K562 (cell line): ENCODE data around the gene MIDN. TPM values are rescaled to one million over a fixed set of nuclear protein-coding genes. Genes with fewer than 3 reads are reported as not detected.

Experiments
- DDX20 ChIP-seq: fragments of 450-650 bp; IDR thresholded peaks from 2 replicates; pipeline ENCODE4 v1.6.1; 2016; ENCODE audit warnings: missing genetic modification characterization, low read depth, mild to moderate bottlenecking, missing compliant biosample characterization, moderate library complexity
- ESRRB ChIP-seq: fragments of 250-450 bp; sonication (Bioruptor Pico); IDR thresholded peaks from 2 replicates; pipeline ENCODE4 v1.5.0; 2020; ENCODE audit warnings: mild to moderate bottlenecking, moderate library complexity, borderline replicate concordance
- HLTF ChIP-seq: fragments of 450-650 bp; IDR thresholded peaks from 2 replicates; pipeline ENCODE4 v1.6.1; 2016
- HMG20B ChIP-seq: fragments of 250-450 bp; sonication (Bioruptor Pico); IDR thresholded peaks from 2 replicates; pipeline ENCODE4 v1.5.0; 2021; ENCODE audit warnings: mild to moderate bottlenecking
- MAZ ChIP-seq, 2 experiments: fragments of 450-650 bp in 1 of 2; sonication (generic) in 1 of 2; formaldehyde crosslinking; IDR thresholded peaks in 1 of 2; conservative IDR thresholded peaks in 1 of 2; 2 replicates each; pipeline versions ENCODE4 v1.4.0 to v1.5.0; 2020; ENCODE audit warnings: mild to moderate bottlenecking in 1 of 2, missing genetic modification reagents in 1 of 2
- MEF2D ChIP-seq: conservative IDR thresholded peaks from 2 replicates; pipeline ENCODE4 v1.6.1; 2016; ENCODE audit warnings: low read depth, missing genetic modification characterization, missing compliant biosample characterization
- POLR2B ChIP-seq: fragments of 450-650 bp; IDR thresholded peaks from 2 replicates; pipeline ENCODE4 v1.6.1; 2018; ENCODE audit warnings: low read depth; ENCODE audit not compliant: partially characterized antibody
- POLR2H ChIP-seq: IDR thresholded peaks from 2 replicates; pipeline ENCODE4 v1.6.1; 2016; ENCODE audit warnings: missing genetic modification characterization, low read depth, mild to moderate bottlenecking, control low read depth, missing compliant biosample characterization, moderate library complexity
- RBM14 ChIP-seq: fragments of 200-400 bp; formaldehyde crosslinking; IDR thresholded peaks from 2 replicates; pipeline ENCODE4 v1.6.1; 2018; ENCODE audit warnings: low read depth, mild to moderate bottlenecking, low read length, moderate library complexity, borderline replicate concordance; ENCODE audit not compliant: insufficient read depth
- SETDB1 ChIP-seq: IDR thresholded peaks from one replicate; pipeline ENCODE4 v1.6.1; 2012; ENCODE audit warnings: low read length, control low read depth, inconsistent platforms
- SIN3A ChIP-seq, 2 experiments: fragments of 150-350 bp in 1 of 2; IDR thresholded peaks; 2 replicates each; pipeline ENCODE4 v1.6.1; 2011 to 2016; ENCODE audit warnings: borderline replicate concordance in 2 of 2, low read depth in 2 of 2, low read length in 2 of 2, mild to moderate bottlenecking in 2 of 2, moderate library complexity in 2 of 2; ENCODE audit not compliant: control insufficient read depth in 1 of 2
- SMARCE1 ChIP-seq: fragments of 450-650 bp; IDR thresholded peaks from 2 replicates; pipeline ENCODE4 v1.7.1; 2016; ENCODE audit warnings: mild to moderate bottlenecking
- SMC3 ChIP-seq: conservative IDR thresholded peaks from 2 replicates; pipeline ENCODE4 v1.6.1; 2011; ENCODE audit warnings: low read depth, low read length, improper control_type of control experiment; ENCODE audit not compliant: insufficient read depth
- TCFL5 ChIP-seq: fragments of 250-450 bp; sonication (Bioruptor Pico); conservative IDR thresholded peaks from 2 replicates; pipeline ENCODE4 v1.6.1; 2021; ENCODE audit warnings: mild to moderate bottlenecking, moderate library complexity, matching md5 sums
- U2AF1 ChIP-seq: fragments of 200-400 bp; formaldehyde crosslinking; optimal IDR thresholded peaks from 2 replicates; pipeline ENCODE3; 2017; ENCODE audit warnings: mild to moderate bottlenecking, low read depth, low read length, moderate library complexity
- ZNF124 ChIP-seq: sonication (generic); formaldehyde crosslinking; IDR thresholded peaks from 2 replicates; pipeline ENCODE4 v1.8.1; 2022; ENCODE audit warnings: missing genetic modification reagents
- ZNF197 ChIP-seq: fragments of 200-800 bp; sonication (Bioruptor generic); IDR thresholded peaks from 2 replicates; pipeline ENCODE4 v1.6.1; 2016; ENCODE audit warnings: low read depth, missing genetic modification characterization, missing compliant biosample characterization
- ZNF232 ChIP-seq: sonication (generic); formaldehyde crosslinking; IDR thresholded peaks from 2 replicates; pipeline ENCODE4 v1.8.0; 2022; ENCODE audit warnings: mild to moderate bottlenecking, missing genetic modification reagents
- ZNF764 ChIP-seq: fragments of 250-450 bp; sonication (Bioruptor Pico); IDR thresholded peaks from 2 replicates; pipeline ENCODE4 v1.4.0; 2020; ENCODE audit warnings: low read depth, mild to moderate bottlenecking, moderate library complexity
- ZSCAN29 ChIP-seq: fragments of 450-650 bp; IDR thresholded peaks from 2 replicates; pipeline ENCODE4 v1.6.1; 2017
- polyA plus RNA-seq, 8 experiments: library from polyadenylated mRNA; depleted of rRNA in 4 of 8; stranded (reverse) in 5 of 8; unstranded in 3 of 8; fragments of >200 nt; fragmentation: Nextera tagmentation in 2 of 8; fragmentation: Illumina TruSeq in 1 of 8; extraction: Ambion mirVana in 2 of 8; extraction: Trizol in 1 of 8; gene quantifications; 2 replicates each; pipeline versions ENCODE4 v1.2.1 to v1.2.3, GENCODE V29; 2011 to 2014; ENCODE audit warnings: inconsistent platforms in 1 of 8, missing spikeins in 1 of 8
- total RNA-seq, 7 experiments: library from RNA; depleted of rRNA in 6 of 7; stranded (reverse); fragments of >200 nt in 6 of 7; fragmentation: Illumina TruSeq in 2 of 7; extraction: Trizol in 2 of 7; gene quantifications; 2 replicates each; pipeline versions ENCODE4 v1.2.1 to v1.2.3, GENCODE V29; 2011 to 2021; ENCODE audit warnings: low replicate concordance in 1 of 7
- TF ChIP-seq, protein P1 (sequence below): IDR thresholded peaks from 2 replicates; pipeline ENCODE4 v1.6.1; 2011; ENCODE audit warnings: borderline replicate concordance, low read depth, mild to moderate bottlenecking, moderate library complexity, low read length; ENCODE audit not compliant: insufficient read depth, poor library complexity, severe bottlenecking
- TF ChIP-seq, protein P2 (sequence below): fragments of 450-650 bp; formaldehyde crosslinking; conservative IDR thresholded peaks from 2 replicates; pipeline ENCODE4 v1.4.0; 2022; ENCODE audit warnings: mild to moderate bottlenecking, missing genetic modification characterization
- TF ChIP-seq, protein P3 (sequence below): fragments of 250-450 bp; sonication (Bioruptor Pico); IDR thresholded peaks from 2 replicates; pipeline ENCODE4 v1.8.0; 2022; ENCODE audit warnings: moderate library complexity, mild to moderate bottlenecking, inconsistent platforms
- TF ChIP-seq, protein P4 (sequence below): fragments of 250-450 bp; sonication (Bioruptor Pico); IDR thresholded peaks from 2 replicates; pipeline ENCODE4 v1.8.0; 2022; ENCODE audit warnings: inconsistent platforms, mild to moderate bottlenecking, moderate library complexity, borderline replicate concordance

MIDN gene
- total and polyA plus RNA-seq, 9 of the 15 experiments (the other 6 are each of a cell fraction or from before 2014, with no cell fraction given): 0.17 to 120 (median 10.1) TPM

DNA sequence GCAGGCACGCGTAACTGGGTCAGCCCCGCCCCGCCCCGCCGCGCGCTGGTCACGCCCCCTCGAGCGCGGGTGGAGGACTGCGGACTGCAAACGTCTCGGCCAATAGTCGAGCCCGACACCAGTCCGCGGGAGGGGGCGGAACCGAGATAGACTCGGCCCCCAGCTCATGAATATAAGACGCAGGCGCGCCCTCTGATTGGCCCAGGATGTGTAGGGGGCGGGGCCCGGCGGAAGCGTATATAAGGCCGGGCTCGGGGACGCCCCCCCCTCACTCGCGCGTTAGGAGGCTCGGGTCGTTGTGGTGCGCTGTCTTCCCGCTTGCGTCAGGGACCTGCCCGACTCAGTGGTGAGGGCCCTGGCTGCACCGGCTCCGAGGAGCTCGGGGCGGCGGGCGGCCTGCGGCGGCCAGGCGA lies 20.7 kb downstream of the MIDN start, which contains the start of gene CIRBP (continued):
- TF ChIP-seq, protein P1, sequence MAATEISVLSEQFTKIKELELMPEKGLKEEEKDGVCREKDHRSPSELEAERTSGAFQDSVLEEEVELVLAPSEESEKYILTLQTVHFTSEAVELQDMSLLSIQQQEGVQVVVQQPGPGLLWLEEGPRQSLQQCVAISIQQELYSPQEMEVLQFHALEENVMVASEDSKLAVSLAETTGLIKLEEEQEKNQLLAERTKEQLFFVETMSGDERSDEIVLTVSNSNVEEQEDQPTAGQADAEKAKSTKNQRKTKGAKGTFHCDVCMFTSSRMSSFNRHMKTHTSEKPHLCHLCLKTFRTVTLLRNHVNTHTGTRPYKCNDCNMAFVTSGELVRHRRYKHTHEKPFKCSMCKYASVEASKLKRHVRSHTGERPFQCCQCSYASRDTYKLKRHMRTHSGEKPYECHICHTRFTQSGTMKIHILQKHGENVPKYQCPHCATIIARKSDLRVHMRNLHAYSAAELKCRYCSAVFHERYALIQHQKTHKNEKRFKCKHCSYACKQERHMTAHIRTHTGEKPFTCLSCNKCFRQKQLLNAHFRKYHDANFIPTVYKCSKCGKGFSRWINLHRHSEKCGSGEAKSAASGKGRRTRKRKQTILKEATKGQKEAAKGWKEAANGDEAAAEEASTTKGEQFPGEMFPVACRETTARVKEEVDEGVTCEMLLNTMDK: no peak
- TF ChIP-seq ZNF232 (CRISPR knock-in tag): no peak
- TF ChIP-seq SIN3A (IDR thresholded peaks at IDR 0.05; ENCODE audit: borderline replicate concordance in 2 of 2, control insufficient read depth in 1 of 2, low read depth in 2 of 2, low read length in 2 of 2): peak in 1 of 2 experiments; percentile 76; a peak in 1 of 4 replicates
- no peak for TF ChIP-seq ZNF197 (CRISPR knock-in tag)
- TF ChIP-seq U2AF1: peak; percentile 85
- no peak for TF ChIP-seq SMC3
- no peak for TF ChIP-seq ZSCAN29
- TF ChIP-seq POLR2B: peak; percentile 95
- no peak for TF ChIP-seq SMARCE1
- TF ChIP-seq MEF2D (tag): no peak
- TF ChIP-seq, protein P2, sequence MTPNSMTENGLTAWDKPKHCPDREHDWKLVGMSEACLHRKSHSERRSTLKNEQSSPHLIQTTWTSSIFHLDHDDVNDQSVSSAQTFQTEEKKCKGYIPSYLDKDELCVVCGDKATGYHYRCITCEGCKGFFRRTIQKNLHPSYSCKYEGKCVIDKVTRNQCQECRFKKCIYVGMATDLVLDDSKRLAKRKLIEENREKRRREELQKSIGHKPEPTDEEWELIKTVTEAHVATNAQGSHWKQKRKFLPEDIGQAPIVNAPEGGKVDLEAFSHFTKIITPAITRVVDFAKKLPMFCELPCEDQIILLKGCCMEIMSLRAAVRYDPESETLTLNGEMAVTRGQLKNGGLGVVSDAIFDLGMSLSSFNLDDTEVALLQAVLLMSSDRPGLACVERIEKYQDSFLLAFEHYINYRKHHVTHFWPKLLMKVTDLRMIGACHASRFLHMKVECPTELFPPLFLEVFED (CRISPR knock-in tag): no peak
- no peak for TF ChIP-seq DDX20
- TF ChIP-seq TCFL5: no peak
- TF ChIP-seq, protein P3, sequence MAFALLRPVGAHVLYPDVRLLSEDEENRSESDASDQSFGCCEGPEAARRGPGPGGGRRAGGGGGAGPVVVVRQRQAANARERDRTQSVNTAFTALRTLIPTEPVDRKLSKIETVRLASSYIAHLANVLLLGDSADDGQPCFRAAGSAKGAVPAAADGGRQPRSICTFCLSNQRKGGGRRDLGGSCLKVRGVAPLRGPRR: 0 out of 2 replicates have a peak, but pooled peaks have one; percentile 31
- no peak for TF ChIP-seq SETDB1
- no peak for TF ChIP-seq HMG20B
- TF ChIP-seq, protein P4, sequence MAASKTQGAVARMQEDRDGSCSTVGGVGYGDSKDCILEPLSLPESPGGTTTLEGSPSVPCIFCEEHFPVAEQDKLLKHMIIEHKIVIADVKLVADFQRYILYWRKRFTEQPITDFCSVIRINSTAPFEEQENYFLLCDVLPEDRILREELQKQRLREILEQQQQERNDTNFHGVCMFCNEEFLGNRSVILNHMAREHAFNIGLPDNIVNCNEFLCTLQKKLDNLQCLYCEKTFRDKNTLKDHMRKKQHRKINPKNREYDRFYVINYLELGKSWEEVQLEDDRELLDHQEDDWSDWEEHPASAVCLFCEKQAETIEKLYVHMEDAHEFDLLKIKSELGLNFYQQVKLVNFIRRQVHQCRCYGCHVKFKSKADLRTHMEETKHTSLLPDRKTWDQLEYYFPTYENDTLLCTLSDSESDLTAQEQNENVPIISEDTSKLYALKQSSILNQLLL (CRISPR knock-in tag): no peak
- no peak for TF ChIP-seq ESRRB (CRISPR knock-in tag)
- 0 out of 2 replicates have a peak, but pooled peaks have one; percentile 62 for TF ChIP-seq RBM14
- TF ChIP-seq ZNF764 (CRISPR knock-in tag): no peak
- peak; percentile 95 to 98 for TF ChIP-seq MAZ (CRISPR knock-in tag; conservative IDR thresholded peaks at IDR 0.05 in 1 of 2, IDR thresholded peaks at IDR 0.05 in 1 of 2)
- TF ChIP-seq HLTF: no peak
- no peak for TF ChIP-seq ZNF124 (CRISPR knock-in tag)
- peak; percentile 98 for TF ChIP-seq POLR2H (tag)
